Measurements from ENCODE around the gene SLC25A13.

Gene SLC25A13

DNA sequence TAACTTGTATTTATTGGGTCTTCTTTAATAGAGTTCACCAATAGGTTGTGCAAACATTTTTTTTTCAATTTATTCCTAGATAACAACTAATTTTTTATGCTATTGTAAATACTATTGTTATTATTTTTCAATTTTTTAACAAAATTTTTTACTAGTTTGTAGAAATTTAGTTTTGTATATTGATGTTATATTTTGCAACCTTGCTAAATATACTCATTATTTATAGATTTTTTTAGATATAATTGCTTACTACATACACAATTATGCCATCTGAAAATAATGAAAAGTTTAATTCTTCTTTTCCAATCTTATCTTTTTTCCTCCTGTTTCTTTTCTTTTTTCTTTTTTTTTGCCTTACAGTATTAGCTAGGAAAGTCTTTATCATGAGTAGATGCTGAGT, 216.9 kb downstream of the SLC25A13 start:
- H3K4me3 ChIP-seq (ENCODE audit: low read depth, low read length), result no peak overlapping the region
- DNase-seq (ENCODE audit: low read depth), result no peak
- no peak for TF ChIP-seq CTCF (IDR thresholded peaks at IDR 0.05; ENCODE audit: low read depth, low read length)
- TF ChIP-seq MYC (IDR thresholded peaks at IDR 0.05; ENCODE audit: low read depth, low read length), result no peak
- TF ChIP-seq POLR2A (IDR thresholded peaks at IDR 0.05; ENCODE audit: extremely low read depth, insufficient read length), result no peak
- no peak for TF ChIP-seq MAX (IDR thresholded peaks at IDR 0.05; ENCODE audit: low read depth, low read length)

- no peak for DNase-seq (ENCODE audit: low read depth)
- no peak overlapping the region for H3K4me3 ChIP-seq (ENCODE audit: low read depth, low read length)
- TF ChIP-seq CTCF (IDR thresholded peaks at IDR 0.05; ENCODE audit: low read depth, low read length), result no peak
- TF ChIP-seq POLR2A (IDR thresholded peaks at IDR 0.05; ENCODE audit: extremely low read depth, insufficient read length), result no peak
- no peak for TF ChIP-seq MAX (IDR thresholded peaks at IDR 0.05; ENCODE audit: low read depth, low read length)
- TF ChIP-seq MYC (IDR thresholded peaks at IDR 0.05; ENCODE audit: low read depth, low read length), result no peak
Observed at GRCh38 chr7:96102096-96102811, 219.6 kb downstream of the SLC25A13 start.

DNA sequence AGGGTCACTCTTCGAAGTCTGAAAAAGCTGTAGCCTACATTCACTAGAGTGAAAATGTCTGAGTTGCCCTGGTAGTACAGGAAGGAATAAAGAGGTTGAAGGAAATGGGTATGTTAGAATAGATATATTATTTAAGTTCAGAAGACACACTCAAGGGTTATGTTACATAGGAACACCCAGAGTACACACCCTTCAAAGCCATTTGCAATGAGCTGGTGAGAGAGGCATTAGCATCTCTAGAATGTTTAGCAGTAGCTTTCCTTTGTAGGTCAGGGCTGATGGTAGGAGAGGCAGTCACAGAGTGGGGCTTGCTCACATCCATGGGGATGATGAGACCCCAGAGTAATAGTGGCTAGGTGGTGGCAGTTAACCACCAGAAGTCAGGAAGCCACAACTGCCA, 221.2 kb downstream of the SLC25A13 start:
- H3K4me3 ChIP-seq (ENCODE audit: low read depth, low read length), result no peak overlapping the region
- TF ChIP-seq MYC (IDR thresholded peaks at IDR 0.05; ENCODE audit: low read depth, low read length), result no peak
- no peak for DNase-seq (ENCODE audit: low read depth)

GRCh38 chr7:96097835-96098234, 224.1 kb downstream of the SLC25A13 start:
- TF ChIP-seq POLR2A (IDR thresholded peaks at IDR 0.05; ENCODE audit: extremely low read depth, insufficient read length), result no peak
- no peak for TF ChIP-seq MAX (IDR thresholded peaks at IDR 0.05; ENCODE audit: low read depth, low read length)
- TF ChIP-seq CTCF (IDR thresholded peaks at IDR 0.05; ENCODE audit: low read depth, low read length), result no peak
- no peak for TF ChIP-seq MYC (IDR thresholded peaks at IDR 0.05; ENCODE audit: low read depth, low read length)
- no peak overlapping the region for H3K4me3 ChIP-seq (ENCODE audit: low read depth, low read length)
- DNase-seq (ENCODE audit: low read depth), result no peak

- no peak overlapping the region for H3K4me3 ChIP-seq (ENCODE audit: low read depth, low read length)
- no peak for DNase-seq (ENCODE audit: low read depth)
- no peak for TF ChIP-seq CTCF (IDR thresholded peaks at IDR 0.05; ENCODE audit: low read depth, low read length)
- TF ChIP-seq POLR2A (IDR thresholded peaks at IDR 0.05; ENCODE audit: extremely low read depth, insufficient read length), result no peak
- no peak for TF ChIP-seq MYC (IDR thresholded peaks at IDR 0.05; ENCODE audit: low read depth, low read length)
- TF ChIP-seq MAX (IDR thresholded peaks at IDR 0.05; ENCODE audit: low read depth, low read length), result no peak
Observed at GRCh38 chr7:96093435-96093834, 228.5 kb downstream of the SLC25A13 start.

DNA sequence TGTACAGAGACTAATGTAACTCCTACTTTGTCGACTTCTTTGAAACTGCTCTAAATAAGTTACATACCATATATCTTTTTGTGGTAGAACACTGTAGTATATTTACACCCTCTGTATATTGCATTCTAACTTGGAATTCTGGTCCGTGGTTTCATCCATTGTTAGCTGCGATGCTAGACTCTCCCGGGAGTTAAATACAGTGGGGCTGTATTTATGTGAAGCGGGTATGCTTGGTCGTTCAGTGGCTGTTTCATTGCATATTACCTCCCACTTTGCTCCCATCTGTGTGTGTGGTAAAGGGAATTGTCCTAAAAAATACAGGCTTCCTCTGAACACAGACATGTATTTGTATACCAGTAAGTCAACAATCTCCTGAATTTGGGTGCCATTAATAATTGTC, 231.1 kb downstream of the SLC25A13 start:
- DNase-seq (ENCODE audit: low read depth), result no peak
- H3K4me3 ChIP-seq (ENCODE audit: low read depth, low read length), result no peak overlapping the region
- TF ChIP-seq MAX (IDR thresholded peaks at IDR 0.05; ENCODE audit: low read depth, low read length), result no peak

- no peak overlapping the region for H3K4me3 ChIP-seq (ENCODE audit: low read depth, low read length)
- DNase-seq (ENCODE audit: low read depth), result no peak
- TF ChIP-seq MAX (IDR thresholded peaks at IDR 0.05; ENCODE audit: low read depth, low read length) (no peak), CTCF (IDR thresholded peaks at IDR 0.05; ENCODE audit: low read depth, low read length) (no peak), MYC (IDR thresholded peaks at IDR 0.05; ENCODE audit: low read depth, low read length) (no peak), POLR2A (IDR thresholded peaks at IDR 0.05; ENCODE audit: extremely low read depth, insufficient read length) (no peak)
Observed at GRCh38 chr7:96089511-96089910, 232.4 kb downstream of the SLC25A13 start.
